Stimulated activated CD4-positive, alpha-beta T cell treated with anti-CD3 and anti-CD28 coated beads, Interleukin-1b, Interleukin-23, amount 100 ng/mL, for 4 hours (primary cell): ENCODE data around the gene MS4A15.

Experiments
- DNase-seq, 2 donors: peaks; one replicate each; pipeline ENCODE4 v3.0.0-alpha.2; 2020; ENCODE audit warnings: low read depth in 2 of 2

MS4A15 gene

GRCh38 chr11:60777572-60777971 lies 20.9 kb downstream of the MS4A15 start:
- DNase-seq, result no peak

- no peak for DNase-seq
Observed at GRCh38 chr11:60780065-60780464, 23.4 kb downstream of the MS4A15 start.

GRCh38 chr11:60780774-60781173 lies 24.1 kb downstream of the MS4A15 start:
- DNase-seq, result no peak

GRCh38 chr11:60781286-60781980 lies 24.8 kb downstream of the MS4A15 start:
- DNase-seq, result no peak

GRCh38 chr11:60781981-60782316 lies 25.3 kb downstream of the MS4A15 start:
- DNase-seq, result no peak

GRCh38 chr11:60782393-60783140 lies 25.9 kb downstream of the MS4A15 start:
- DNase-seq, result no peak

GRCh38 chr11:60783141-60783484 lies 26.4 kb downstream of the MS4A15 start:
- no peak for DNase-seq

GRCh38 chr11:60783911-60784310 lies 27.2 kb downstream of the MS4A15 start:
- no peak for DNase-seq

GRCh38 chr11:60785136-60785535 lies 28.5 kb downstream of the MS4A15 start, which contains the start of gene MS4A10:
MS4A10 (plus strand) TSS chr11:60785333; CDS start chr11:60790336, 5,003 bp downstream.
- no peak for DNase-seq

- no peak for DNase-seq
Observed at GRCh38 chr11:60785806-60786361, 29.2 kb downstream of the MS4A15 start.

GRCh38 chr11:60786811-60787567 lies 30.3 kb downstream of the MS4A15 start:
- no peak for DNase-seq

- DNase-seq, result no peak
Observed at GRCh38 chr11:60788401-60789125, 31.9 kb downstream of the MS4A15 start.

GRCh38 chr11:60790726-60791125 lies 34.1 kb downstream of the MS4A15 start:
- DNase-seq, result no peak

- no peak for DNase-seq
Observed at GRCh38 chr11:60791153-60791933, 34.7 kb downstream of the MS4A15 start.

GRCh38 chr11:60792521-60792920 lies 35.9 kb downstream of the MS4A15 start:
- no peak for DNase-seq

- no peak for DNase-seq
Observed at GRCh38 chr11:60795291-60795690, 38.6 kb downstream of the MS4A15 start.

- DNase-seq, result no peak
Observed at GRCh38 chr11:60797846-60798630, 41.4 kb downstream of the MS4A15 start.

- DNase-seq, result no peak
Observed at GRCh38 chr11:60798631-60799030, 42.0 kb downstream of the MS4A15 start.

- no peak for DNase-seq
Observed at GRCh38 chr11:60801194-60801593, 44.5 kb downstream of the MS4A15 start.

GRCh38 chr11:60803273-60803936 lies 46.7 kb downstream of the MS4A15 start:
- DNase-seq, result no peak
